Measurements from ENCODE around the gene PCDH10. TPM values are rescaled to one million over a fixed set of nuclear protein-coding genes. Genes with fewer than 3 reads are reported as not detected.

Gene PCDH10
- total and polyA plus RNA-seq, 10 donors = under 0.01 to 0.19 (median 0.06) TPM; not detected in 3

DNA sequence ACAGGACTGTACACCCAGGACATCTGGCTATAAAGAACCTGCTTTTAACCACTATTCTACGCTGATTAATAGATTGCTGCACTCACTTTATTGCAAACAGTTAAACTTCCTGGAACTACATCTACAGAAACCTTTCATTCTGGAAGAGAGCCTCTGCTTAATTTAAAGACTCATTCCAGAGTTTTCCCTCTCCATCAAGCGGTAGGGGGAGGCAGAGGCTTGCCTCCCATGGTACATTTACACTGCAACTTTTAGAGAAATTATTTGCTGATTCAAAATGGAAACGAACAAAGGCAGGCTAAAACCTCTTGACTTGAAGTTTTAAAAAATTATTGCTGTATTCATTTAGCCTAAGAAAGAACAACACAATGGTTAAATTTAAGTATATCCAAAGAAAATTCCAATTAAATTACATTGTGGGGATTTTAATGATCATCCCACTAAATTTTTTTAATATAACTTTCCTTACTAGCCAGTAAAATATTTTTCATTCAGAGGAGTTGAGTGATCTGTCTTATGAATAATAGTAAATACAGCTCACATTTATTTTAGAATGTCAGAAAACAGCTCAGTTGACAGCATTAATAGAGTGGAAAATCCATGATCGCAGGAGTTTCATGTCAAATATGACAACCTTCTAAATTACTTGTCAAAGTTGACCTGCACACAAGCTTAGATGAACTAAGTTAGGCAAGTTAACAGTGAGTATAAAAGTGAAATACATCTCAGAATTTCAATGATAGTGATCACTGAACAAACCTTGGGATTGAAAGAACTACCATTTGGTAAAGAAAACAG lies 46.3 kb upstream of the PCDH10 start:
- TF ChIP-seq, protein P1, sequence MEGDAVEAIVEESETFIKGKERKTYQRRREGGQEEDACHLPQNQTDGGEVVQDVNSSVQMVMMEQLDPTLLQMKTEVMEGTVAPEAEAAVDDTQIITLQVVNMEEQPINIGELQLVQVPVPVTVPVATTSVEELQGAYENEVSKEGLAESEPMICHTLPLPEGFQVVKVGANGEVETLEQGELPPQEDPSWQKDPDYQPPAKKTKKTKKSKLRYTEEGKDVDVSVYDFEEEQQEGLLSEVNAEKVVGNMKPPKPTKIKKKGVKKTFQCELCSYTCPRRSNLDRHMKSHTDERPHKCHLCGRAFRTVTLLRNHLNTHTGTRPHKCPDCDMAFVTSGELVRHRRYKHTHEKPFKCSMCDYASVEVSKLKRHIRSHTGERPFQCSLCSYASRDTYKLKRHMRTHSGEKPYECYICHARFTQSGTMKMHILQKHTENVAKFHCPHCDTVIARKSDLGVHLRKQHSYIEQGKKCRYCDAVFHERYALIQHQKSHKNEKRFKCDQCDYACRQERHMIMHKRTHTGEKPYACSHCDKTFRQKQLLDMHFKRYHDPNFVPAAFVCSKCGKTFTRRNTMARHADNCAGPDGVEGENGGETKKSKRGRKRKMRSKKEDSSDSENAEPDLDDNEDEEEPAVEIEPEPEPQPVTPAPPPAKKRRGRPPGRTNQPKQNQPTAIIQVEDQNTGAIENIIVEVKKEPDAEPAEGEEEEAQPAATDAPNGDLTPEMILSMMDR (IDR thresholded peaks at IDR 0.05 in 8 of 11, conservative IDR thresholded peaks at IDR 0.05 in 3 of 11) = no peak
- TF ChIP-seq POLR2A (IDR thresholded peaks at IDR 0.05) (no peak), POLR2AphosphoS5 (IDR thresholded peaks at IDR 0.05) (no peak)
- Histone ChIP-seq H3K27me3 (replicated peaks in 1 of 7) (no peaks in the 10 kb centered on the region), H3K36me3 (no peaks in the 10 kb centered on the region), H3K27ac (no peak overlapping the region), H3K4me3 (no peak overlapping the region), H3K9me3 (no peaks in the 10 kb centered on the region), H3K4me1 (no peaks in the 10 kb centered on the region)
- intact Hi-C loops (cut with DNase I; ENCODE audit: low total_unique reads) = no loop called here
- 67 to 81% (median 71%) methylated on average over 4 of the region's 4 CpGs for WGBS, 5 donors
- DNase-seq = no peak

DNA sequence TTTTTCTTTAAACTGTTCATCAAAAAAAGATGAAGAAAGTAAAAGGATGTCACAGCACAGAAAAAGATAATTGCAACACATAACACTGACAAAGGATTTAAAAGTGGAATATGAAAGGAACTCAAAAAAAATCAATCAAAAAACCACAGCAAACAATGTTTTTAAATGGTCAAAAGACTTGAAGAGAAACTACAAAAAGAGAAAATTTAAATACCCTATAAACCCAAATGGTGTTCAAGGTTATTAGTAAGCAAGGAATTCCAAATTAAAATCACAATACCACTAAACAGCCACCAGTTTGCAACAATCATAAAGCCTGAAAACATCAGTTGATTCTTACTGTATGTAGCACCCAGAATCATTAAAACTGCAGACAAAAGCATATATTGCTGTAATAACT lies 36.5 kb upstream of the PCDH10 start:
- no peaks in the 10 kb centered on the region for H3K27me3 ChIP-seq (replicated peaks in 1 of 7)
- intact Hi-C loops (cut with DNase I; ENCODE audit: low total_unique reads) = no loop called here
- no peaks in the 10 kb centered on the region for H3K36me3 ChIP-seq
- no peaks in the 10 kb centered on the region for H3K4me1 ChIP-seq
- H3K27ac ChIP-seq = no peak overlapping the region
- no peak for DNase-seq
- TF ChIP-seq POLR2AphosphoS5 (IDR thresholded peaks at IDR 0.05) (no peak), POLR2A (IDR thresholded peaks at IDR 0.05) (no peak)
- TF ChIP-seq, protein P1 (IDR thresholded peaks at IDR 0.05 in 8 of 11, conservative IDR thresholded peaks at IDR 0.05 in 3 of 11) = no peak
- H3K9me3 ChIP-seq = no peaks in the 10 kb centered on the region
- no peak overlapping the region for H3K4me3 ChIP-seq

DNA sequence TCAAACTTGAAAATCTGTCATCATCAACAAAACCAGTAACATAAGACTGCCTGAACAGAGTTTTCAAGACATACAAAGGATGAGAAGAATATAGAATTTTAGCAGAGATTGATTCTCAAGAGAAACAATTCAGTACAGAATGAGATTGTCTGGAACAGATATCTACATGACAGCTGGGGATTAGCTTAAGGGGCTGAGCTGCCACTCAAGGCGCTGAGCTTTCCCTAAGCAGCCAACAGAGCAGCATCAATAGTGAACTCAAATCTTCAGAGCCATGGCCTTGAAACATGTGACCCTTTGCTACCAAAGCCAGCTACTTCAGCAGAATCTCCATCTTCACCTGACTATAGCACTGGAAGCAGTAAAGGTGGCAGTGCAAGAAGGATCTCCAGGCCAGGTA lies 24.3 kb upstream of the PCDH10 start:
- no peak overlapping the region for H3K4me3 ChIP-seq

DNA sequence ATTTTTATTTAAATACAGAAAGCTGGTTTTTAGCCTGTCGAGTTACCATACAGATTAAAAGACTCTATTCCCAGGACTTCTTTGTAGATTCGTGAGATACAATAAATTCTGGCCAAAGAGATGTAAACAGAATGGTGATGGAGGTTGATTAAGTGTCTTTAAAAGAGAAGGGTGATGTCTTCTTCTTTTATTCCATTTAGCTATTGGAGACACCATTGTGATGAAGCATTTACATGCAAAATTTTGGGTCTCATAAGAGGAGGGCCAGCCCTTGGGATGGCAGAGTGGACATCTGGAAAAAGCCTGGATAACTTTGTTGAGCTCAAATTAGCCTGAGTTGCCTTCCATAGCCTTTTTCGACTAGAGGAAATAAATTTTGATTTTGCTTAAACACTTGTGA lies 21.6 kb upstream of the PCDH10 start:
- Histone ChIP-seq H3K27ac (no peak overlapping the region), H3K4me3 (no peak overlapping the region), H3K27me3 (replicated peaks in 1 of 7) (no peaks in the 10 kb centered on the region), H3K4me1 (no peaks in the 10 kb centered on the region), H3K36me3 (no peaks in the 10 kb centered on the region), H3K9me3 (peaks cover 0 to 5% (median 0%) of the 10 kb centered on the region in 8 donors)
- 64 to 83% (median 72%) methylated on average over 3 of the region's 3 CpGs for WGBS, 5 donors
- DNase-seq = no peak
- intact Hi-C loops (cut with DNase I; ENCODE audit: low total_unique reads) = no loop called here
- TF ChIP-seq, protein P1 (IDR thresholded peaks at IDR 0.05 in 8 of 11, conservative IDR thresholded peaks at IDR 0.05 in 3 of 11) = no peak
- no peak for TF ChIP-seq POLR2AphosphoS5 (IDR thresholded peaks at IDR 0.05)
- no peak for TF ChIP-seq POLR2A (IDR thresholded peaks at IDR 0.05)

More for the DNA sequence above, 24.3 kb upstream of the PCDH10 start:
- Histone ChIP-seq H3K27ac (no peak overlapping the region), H3K9me3 (peaks cover 0 to 5% (median 0%) of the 10 kb centered on the region in 8 donors), H3K4me1 (no peaks in the 10 kb centered on the region), H3K27me3 (replicated peaks in 1 of 7) (no peaks in the 10 kb centered on the region), H3K36me3 (no peaks in the 10 kb centered on the region)
- no peak for DNase-seq
- 75 to 100% (median 77%) methylated on average over 1 of the region's 1 CpG for WGBS, 5 donors
- intact Hi-C loops (cut with DNase I; ENCODE audit: low total_unique reads) = no loop called here
- TF ChIP-seq, protein P1 (IDR thresholded peaks at IDR 0.05 in 8 of 11, conservative IDR thresholded peaks at IDR 0.05 in 3 of 11) = no peak
- TF ChIP-seq POLR2AphosphoS5 (IDR thresholded peaks at IDR 0.05) (no peak), POLR2A (IDR thresholded peaks at IDR 0.05) (no peak)

Data from spleen (tissue), 11 donors.